Neural progenitor cell (in vitro differentiated cells): Measurements from ENCODE around the gene HILPDA.
"Not testable (repeated sequence)": the region's sequence is repeated elsewhere in the genome, so short reads cannot be mapped to it uniquely, and the experiment has no call there.

Experiments
- CTCF ChIP-seq: fragments of 200-600 bp; sonication (generic); IDR thresholded peaks from 2 replicates; pipeline ENCODE4 v1.5.1; 2017; ENCODE audit warnings: antibody characterized with exemption, mild to moderate bottlenecking
- EZH2 ChIP-seq: fragments of 200-600 bp; sonication (generic); IDR thresholded peaks from 2 replicates; pipeline ENCODE4 v1.6.1; 2017; ENCODE audit warnings: antibody characterized with exemption, mild to moderate bottlenecking, moderate library complexity

GRCh38 chr7:128457385-128457784 lies 1.7 kb downstream of the HILPDA start:
- not testable (repeated sequence) for TF ChIP-seq CTCF, EZH2
